22Rv1 (cell line): ENCODE data around the gene PICALM.
"Not testable (repeated sequence)": the region's sequence is repeated elsewhere in the genome, so short reads cannot be mapped to it uniquely, and the experiment has no call there.

Source experiments
- H3K27ac ChIP-seq: fragments of 450-650 bp; 2 replicates; pipeline ENCODE4 v1.5.1; 2017
- ZFX ChIP-seq: fragments of 450-650 bp; IDR thresholded peaks from 2 replicates; pipeline ENCODE4 v1.6.1; 2017; ENCODE audit warnings: antibody characterized with exemption, borderline replicate concordance
- TF ChIP-seq, protein P1 (sequence below): fragments of 450-650 bp; IDR thresholded peaks from 2 replicates; pipeline ENCODE4 v1.5.1; 2017; ENCODE audit warnings: mild to moderate bottlenecking

PICALM gene

DNA sequence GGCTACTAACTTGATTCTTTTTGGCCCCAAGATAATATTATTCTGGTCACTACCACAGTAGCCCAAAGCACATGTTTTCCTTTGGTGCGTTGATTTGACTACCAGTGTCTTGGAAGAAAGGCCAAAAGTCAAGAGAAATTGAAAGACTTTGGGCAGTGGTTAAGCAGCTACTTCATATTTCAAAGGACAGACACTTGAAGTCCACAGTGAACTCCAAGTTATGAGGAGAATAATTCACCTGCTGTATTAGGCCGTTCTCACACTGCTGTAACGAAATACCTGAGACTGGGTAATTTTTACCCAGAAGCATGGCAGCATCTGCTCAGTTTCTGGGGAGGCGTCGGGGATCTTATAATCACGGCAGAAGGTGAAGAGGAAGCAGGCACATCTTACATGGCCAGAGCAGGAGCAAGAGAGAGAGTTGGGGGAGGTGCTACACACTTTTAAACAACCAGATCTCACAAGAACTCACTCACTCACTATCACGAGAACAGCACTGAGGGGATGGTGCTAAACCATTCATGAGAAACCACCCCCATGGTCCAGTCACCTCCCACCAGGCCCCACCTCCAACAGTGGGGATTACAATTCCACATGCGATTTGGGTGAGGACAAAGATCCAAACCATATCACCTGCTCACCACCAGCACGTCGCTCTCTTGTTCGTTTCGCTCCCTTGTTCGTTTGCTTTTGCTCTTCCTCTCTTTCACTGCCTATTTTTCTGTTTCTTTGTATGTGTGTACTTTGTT is 40.2 kb upstream of the PICALM start:
- H3K27ac ChIP-seq: no peak overlapping the region
- TF ChIP-seq ZFX: no peak
- TF ChIP-seq, protein P1, sequence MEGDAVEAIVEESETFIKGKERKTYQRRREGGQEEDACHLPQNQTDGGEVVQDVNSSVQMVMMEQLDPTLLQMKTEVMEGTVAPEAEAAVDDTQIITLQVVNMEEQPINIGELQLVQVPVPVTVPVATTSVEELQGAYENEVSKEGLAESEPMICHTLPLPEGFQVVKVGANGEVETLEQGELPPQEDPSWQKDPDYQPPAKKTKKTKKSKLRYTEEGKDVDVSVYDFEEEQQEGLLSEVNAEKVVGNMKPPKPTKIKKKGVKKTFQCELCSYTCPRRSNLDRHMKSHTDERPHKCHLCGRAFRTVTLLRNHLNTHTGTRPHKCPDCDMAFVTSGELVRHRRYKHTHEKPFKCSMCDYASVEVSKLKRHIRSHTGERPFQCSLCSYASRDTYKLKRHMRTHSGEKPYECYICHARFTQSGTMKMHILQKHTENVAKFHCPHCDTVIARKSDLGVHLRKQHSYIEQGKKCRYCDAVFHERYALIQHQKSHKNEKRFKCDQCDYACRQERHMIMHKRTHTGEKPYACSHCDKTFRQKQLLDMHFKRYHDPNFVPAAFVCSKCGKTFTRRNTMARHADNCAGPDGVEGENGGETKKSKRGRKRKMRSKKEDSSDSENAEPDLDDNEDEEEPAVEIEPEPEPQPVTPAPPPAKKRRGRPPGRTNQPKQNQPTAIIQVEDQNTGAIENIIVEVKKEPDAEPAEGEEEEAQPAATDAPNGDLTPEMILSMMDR: no peak

DNA sequence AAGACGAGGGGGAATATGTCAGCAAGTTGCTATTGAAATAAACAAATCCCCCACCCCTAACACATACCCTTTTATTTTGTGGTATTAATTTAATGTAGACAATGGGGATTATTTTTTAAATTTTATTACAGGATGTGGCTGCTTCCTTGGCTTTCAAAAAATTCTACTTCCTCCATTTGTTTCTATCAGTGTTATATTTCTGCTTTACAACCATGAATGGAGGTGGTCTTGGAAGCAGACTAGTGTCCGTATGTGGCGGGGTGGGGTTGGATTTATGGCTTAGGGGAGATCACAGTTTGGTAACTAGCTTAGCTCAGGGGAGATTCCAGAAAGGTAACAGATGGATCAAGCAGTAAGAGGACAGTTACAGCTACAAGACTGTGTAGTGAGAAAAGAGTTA is 39.3 kb upstream of the PICALM start:
- H3K27ac ChIP-seq: no peak overlapping the region
- TF ChIP-seq ZFX: no peak
- TF ChIP-seq, protein P1: no peak

DNA sequence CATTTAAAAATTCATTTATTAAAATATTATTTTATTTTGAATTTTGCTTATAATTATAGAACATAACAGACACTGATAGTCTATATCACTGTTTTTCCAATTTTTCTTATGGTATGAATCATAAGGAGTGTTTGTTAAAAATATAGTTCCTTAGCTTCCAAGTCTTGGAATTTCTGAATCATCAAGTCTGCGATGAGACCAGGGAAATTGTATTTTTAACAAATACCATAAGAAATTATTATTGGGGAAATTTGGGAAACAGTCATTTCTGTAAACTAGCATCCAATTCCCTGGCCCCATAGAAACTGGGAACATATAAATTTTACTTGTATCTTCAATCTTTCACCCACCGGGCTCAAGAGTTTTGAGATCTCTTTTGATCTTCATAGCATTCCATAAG is 38.0 kb upstream of the PICALM start:
- TF ChIP-seq ZFX: no peak
- TF ChIP-seq, protein P1: no peak

DNA sequence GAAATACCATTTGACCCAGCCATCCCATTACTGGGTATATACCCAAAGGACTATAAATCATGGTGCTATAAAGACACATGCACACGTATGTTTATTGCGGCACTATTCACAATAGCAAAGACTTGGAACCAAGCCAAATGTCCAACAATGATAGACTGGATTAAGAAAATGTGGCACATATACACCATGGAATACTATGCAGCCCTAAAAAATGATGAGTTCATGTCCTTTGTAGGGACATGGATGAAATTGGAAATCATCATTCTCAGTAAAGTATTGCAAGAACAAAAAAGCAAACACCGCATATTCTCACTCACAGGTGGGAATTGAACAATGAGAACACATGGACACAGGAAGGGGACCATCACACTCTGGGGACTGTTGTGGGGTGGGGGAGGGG is 37.1 kb upstream of the PICALM start:
- H3K27ac ChIP-seq: not testable (repeated sequence)

More for the DNA sequence above, 38.0 kb upstream of the PICALM start:
- H3K27ac ChIP-seq: no peak overlapping the region

DNA sequence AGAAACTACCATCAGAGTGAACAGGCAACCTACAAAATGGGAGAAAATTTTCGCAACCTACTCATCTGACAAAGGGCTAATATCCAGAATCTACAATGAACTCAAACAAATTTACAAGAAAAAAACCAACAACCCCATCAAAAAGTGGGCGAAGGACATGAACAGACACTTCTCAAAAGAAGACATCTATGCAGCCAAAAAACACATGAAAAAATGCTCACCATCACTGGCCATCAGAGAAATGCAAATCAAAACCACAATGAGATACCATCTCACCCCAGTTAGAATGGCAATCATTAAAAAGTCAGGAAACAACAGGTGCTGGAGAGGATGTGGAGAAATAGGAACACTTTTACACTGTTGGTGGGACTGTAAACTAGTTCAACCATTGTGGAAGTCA is 36.7 kb upstream of the PICALM start:
- not testable (repeated sequence) for H3K27ac ChIP-seq

DNA sequence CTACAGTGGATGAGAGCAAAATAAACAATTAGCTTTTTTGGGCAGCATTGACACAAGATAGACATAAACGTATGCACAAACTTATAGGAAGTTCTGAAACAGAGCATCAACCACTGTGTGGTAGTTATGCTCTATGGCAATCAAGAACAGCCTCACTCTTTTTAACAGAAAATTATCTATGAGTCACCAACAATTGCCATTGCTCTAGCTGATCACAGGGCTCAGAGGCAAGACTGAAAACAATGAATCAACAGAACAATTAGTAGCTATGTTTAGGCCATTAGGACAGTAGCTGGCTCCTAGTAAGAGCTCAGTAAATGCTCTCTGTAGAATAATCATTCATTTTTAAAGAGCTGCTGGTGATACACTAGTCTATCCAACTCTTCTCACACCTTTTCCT is 34.9 kb upstream of the PICALM start:
- no peak overlapping the region for H3K27ac ChIP-seq
- no peak for TF ChIP-seq ZFX
- TF ChIP-seq, protein P1: no peak

DNA sequence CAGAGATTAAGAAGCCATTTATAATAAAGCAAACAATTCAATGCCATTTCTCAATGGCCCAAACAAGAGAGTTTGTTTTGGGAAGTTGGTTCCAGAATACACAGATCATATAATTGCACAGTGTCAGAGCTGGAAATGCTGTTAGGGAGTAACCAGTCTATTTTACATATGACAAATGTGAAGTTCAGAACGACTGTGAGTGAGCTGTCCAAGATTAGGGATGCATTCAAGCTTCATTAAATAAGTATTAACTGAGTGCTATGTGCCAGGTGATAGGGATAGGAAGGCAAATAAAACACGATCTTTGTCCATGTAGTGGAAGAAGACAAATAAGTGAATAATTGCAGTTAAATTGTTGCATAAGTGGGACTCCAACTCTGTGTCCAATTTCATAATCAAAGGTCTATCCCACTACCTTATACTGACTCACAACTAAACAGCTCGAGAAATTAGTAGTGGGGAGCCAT is 33.1 kb upstream of the PICALM start:
- no peak overlapping the region for H3K27ac ChIP-seq

DNA sequence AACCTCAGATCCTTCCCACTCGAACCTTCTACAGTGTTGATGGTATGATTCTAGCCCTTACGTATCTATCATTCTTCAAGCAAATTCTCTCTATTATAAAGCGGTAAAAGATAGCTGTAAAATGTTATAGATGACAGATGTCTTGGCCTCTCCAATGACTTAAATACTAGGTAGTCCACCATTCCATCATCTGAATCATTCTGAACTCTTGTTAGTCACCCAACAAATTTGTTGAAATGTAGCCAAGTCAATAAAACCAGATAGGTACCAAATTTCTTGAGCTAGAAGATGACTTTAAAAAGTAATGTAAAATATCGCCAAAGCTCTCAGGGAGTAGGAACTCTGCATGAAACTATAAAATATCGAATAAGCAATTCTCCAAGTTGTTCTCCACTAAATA is 32.6 kb upstream of the PICALM start:
- H3K27ac ChIP-seq: no peak overlapping the region

More for the DNA sequence above, 33.1 kb upstream of the PICALM start:
- TF ChIP-seq, protein P1: no peak
- no peak for TF ChIP-seq ZFX

More for the DNA sequence above, 32.6 kb upstream of the PICALM start:
- TF ChIP-seq ZFX: no peak
- TF ChIP-seq, protein P1: no peak
